Fibroblast of lung (primary cell): ENCODE measurements around the gene UPF2.

Experiments
- EZH2 ChIP-seq: IDR thresholded peaks from 2 replicates; pipeline ENCODE4 v1.5.1; 2012; ENCODE audit warnings: low read length, control low read depth, mild to moderate bottlenecking; ENCODE audit errors: missing control alignments
- TF ChIP-seq, protein P1 (sequence below), 2 donors: IDR thresholded peaks in 1 of 2; conservative IDR thresholded peaks in 1 of 2; 1 replicate in 1 of 2; 2 replicates in 1 of 2; pipeline ENCODE4 v1.5.1; 2011 to 2012; ENCODE audit warnings: low read length in 2 of 2, control low read depth in 1 of 2, inconsistent platforms in 1 of 2, low read depth in 1 of 2, mild to moderate bottlenecking in 1 of 2

DNA sequence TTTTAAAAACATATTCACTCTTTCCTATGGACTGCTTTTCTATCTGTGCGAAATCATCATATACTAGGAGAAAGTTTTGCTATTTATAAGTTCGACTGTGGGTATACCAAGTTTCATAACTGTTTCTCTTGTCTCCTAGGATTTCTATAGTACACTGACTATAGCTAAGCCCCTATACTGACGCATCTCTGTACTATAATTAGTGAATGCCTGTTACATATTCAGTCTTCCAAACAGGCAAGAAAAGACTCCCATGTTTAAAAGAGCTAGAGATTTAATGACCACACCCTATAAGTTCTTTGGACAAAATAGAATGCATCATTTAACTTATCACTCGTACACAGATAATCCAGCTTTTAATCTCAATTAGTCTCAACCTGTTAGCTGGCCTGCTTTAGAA lies 80.8 kb downstream of the UPF2 start:
- TF ChIP-seq, protein P1, sequence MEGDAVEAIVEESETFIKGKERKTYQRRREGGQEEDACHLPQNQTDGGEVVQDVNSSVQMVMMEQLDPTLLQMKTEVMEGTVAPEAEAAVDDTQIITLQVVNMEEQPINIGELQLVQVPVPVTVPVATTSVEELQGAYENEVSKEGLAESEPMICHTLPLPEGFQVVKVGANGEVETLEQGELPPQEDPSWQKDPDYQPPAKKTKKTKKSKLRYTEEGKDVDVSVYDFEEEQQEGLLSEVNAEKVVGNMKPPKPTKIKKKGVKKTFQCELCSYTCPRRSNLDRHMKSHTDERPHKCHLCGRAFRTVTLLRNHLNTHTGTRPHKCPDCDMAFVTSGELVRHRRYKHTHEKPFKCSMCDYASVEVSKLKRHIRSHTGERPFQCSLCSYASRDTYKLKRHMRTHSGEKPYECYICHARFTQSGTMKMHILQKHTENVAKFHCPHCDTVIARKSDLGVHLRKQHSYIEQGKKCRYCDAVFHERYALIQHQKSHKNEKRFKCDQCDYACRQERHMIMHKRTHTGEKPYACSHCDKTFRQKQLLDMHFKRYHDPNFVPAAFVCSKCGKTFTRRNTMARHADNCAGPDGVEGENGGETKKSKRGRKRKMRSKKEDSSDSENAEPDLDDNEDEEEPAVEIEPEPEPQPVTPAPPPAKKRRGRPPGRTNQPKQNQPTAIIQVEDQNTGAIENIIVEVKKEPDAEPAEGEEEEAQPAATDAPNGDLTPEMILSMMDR (conservative IDR thresholded peaks at IDR 0.05 in 1 of 2, IDR thresholded peaks at IDR 0.05 in 1 of 2; ENCODE audit: low read depth in 1 of 2, low read length in 2 of 2) = no peak
- TF ChIP-seq EZH2 = no peak
